Gastroesophageal sphincter (tissue), 3 donors: ENCODE results near the gene GFOD2.

ENCODE experiments used
- POLR2A ChIP-seq, 2 donors: fragments of 450-650 bp; IDR thresholded peaks; one replicate each; pipeline ENCODE4 v1.6.1; 2017; ENCODE audit warnings: antibody characterized with exemption in 2 of 2, mild to moderate bottlenecking in 2 of 2, moderate library complexity in 1 of 2
- TF ChIP-seq, protein P1 (sequence below), 4 experiments: fragments of 200-600 bp in 2 of 4; fragments of 450-650 bp in 2 of 4; sonication (generic) in 1 of 4; IDR thresholded peaks; one replicate each; pipeline ENCODE4 v1.5.1; 2017 to 2019; ENCODE audit warnings: antibody characterized with exemption in 4 of 4, mild to moderate bottlenecking in 2 of 4, moderate library complexity in 2 of 4

DNA sequence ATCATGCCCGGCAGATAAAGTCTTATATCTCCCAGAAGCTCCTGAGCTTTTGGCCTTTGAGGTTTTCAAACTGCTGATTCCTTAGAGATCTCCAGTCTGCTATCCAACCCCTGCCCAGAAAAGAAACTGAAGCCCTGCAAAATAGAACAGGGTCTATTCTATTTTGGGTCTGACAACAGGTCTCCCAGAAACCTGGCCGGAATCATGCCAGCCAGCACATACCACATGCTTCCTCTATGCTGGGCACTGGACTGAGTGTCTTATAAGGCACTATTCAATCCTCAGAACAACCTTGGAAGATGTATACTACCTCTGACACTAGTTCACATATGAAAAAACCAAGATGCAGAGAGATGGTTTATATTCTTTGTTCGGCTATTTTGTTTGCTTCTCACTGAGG, 21.3 kb upstream of the GFOD2 start:
- TF ChIP-seq, protein P1, sequence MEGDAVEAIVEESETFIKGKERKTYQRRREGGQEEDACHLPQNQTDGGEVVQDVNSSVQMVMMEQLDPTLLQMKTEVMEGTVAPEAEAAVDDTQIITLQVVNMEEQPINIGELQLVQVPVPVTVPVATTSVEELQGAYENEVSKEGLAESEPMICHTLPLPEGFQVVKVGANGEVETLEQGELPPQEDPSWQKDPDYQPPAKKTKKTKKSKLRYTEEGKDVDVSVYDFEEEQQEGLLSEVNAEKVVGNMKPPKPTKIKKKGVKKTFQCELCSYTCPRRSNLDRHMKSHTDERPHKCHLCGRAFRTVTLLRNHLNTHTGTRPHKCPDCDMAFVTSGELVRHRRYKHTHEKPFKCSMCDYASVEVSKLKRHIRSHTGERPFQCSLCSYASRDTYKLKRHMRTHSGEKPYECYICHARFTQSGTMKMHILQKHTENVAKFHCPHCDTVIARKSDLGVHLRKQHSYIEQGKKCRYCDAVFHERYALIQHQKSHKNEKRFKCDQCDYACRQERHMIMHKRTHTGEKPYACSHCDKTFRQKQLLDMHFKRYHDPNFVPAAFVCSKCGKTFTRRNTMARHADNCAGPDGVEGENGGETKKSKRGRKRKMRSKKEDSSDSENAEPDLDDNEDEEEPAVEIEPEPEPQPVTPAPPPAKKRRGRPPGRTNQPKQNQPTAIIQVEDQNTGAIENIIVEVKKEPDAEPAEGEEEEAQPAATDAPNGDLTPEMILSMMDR (IDR thresholded peaks at IDR 0.05), result no peak
- no peak for TF ChIP-seq POLR2A (IDR thresholded peaks at IDR 0.05)
